GM19452 (cell line): ENCODE measurements around the gene ARHGAP33.

Source experiments
- ATAC-seq: cut with Tn5 transposase; IDR thresholded peaks from one replicate; pipeline ENCODE4 v1.9.1; 2021; ENCODE audit not compliant: unreplicated experiment

ARHGAP33 gene

GRCh38 chr19:35739275-35740107 lies 35.9 kb upstream of the ARHGAP33 start:
- no peak for ATAC-seq

- no peak for ATAC-seq
Measured at GRCh38 chr19:35740108-35740422, 35.3 kb upstream of the ARHGAP33 start.

- peak; percentile 59 for ATAC-seq
Measured at GRCh38 chr19:35740423-35741202, 34.8 kb upstream of the ARHGAP33 start.

GRCh38 chr19:35741203-35741515 lies 34.2 kb upstream of the ARHGAP33 start:
- ATAC-seq: no peak

GRCh38 chr19:35742121-35742724 lies 33.1 kb upstream of the ARHGAP33 start, which contains the start of gene IGFLR1:
Gene IGFLR1 (minus strand): TSS chr19:35742452. CDS start chr19:35741180, 1,272 bp downstream.
- no peak for ATAC-seq

GRCh38 chr19:35743640-35744429 lies 31.5 kb upstream of the ARHGAP33 start:
- no peak for ATAC-seq

GRCh38 chr19:35744430-35745327 lies 30.7 kb upstream of the ARHGAP33 start:
- ATAC-seq: peak; percentile 30

GRCh38 chr19:35745328-35746086 lies 29.9 kb upstream of the ARHGAP33 start, which contains the start of the genes PSENEN and U2AF1L4:
Gene PSENEN (plus strand): TSS chr19:35745651. CDS start chr19:35745931, 280 bp downstream.
Gene U2AF1L4 (minus strand): TSS chr19:35745418. CDS start chr19:35745391, 27 bp downstream.
- peak; percentile 41 for ATAC-seq

DNA sequence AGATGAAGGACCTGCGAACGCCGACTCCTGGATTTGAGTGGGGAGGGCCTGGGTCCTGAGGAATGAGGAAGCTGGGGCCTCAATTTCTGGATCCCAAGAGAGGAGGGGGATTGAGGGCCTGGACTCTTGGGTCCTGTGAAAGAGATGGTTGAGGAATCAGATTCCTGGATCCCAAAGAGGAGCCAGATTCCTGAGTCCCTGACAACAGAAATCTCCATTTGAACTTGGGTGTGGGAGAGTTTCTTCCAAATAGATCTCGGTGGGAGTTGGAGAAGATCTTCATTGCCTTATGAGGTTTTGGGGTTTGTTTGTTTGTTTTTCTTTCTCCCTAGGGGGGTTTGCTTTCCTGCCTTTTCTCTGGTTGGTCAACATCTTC lies 29.3 kb upstream of the ARHGAP33 start:
- no peak for ATAC-seq

GRCh38 chr19:35746531-35746930 lies 28.8 kb upstream of the ARHGAP33 start:
- ATAC-seq: no peak

GRCh38 chr19:35748106-35749020 lies 27.0 kb upstream of the ARHGAP33 start, which contains the start of gene LIN37:
Gene LIN37 (plus strand): TSS chr19:35748576. CDS start chr19:35748725, 149 bp downstream.
- peak; percentile 59 for ATAC-seq

GRCh38 chr19:35750167-35750566 lies 25.2 kb upstream of the ARHGAP33 start:
- no peak for ATAC-seq

DNA sequence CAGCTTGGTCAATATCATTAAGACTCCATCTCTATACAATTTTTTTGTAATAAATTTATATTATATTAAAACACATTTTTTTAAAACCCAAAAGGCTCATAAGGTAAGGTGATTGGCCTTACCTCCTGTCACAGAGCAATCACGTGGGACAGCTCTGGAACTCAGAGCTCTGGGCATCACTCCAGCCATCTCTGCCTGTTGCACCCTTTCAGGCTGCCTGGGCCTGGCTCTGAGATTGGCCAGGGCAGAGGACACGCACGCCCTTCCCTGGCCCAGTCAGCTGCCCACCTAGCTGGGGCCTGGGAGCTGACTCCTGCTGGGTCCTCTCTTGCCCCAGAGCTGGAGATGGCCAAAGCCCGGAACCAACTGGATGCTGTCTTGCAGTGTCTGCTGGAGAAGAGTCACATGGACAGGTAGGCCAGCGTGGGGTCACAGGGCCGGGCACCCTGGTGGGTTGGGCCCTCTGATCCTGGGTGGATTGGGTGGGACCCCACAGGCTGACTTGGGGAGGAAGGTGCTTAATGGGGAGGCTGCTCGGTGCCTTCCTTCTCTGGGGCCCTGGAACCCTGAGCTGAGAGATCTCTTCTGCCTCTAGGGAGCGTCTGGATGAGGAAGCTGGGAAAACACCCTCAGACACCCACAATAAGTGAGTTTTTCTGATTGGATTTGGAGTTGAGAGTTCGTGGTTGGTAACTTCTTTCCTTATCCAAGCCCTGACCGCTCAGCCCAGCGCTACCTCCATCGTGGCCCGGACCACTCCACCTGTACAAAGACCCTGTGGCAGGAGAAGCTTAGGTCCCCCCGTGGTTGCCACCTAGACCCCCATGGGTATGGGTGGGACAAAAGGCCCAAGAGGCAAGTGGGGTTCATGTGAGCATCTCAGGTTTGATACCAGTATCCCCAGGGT lies 23.3 kb upstream of the ARHGAP33 start:
- no peak for ATAC-seq

GRCh38 chr19:35752746-35753350 lies 22.5 kb upstream of the ARHGAP33 start:
- no peak for ATAC-seq

DNA sequence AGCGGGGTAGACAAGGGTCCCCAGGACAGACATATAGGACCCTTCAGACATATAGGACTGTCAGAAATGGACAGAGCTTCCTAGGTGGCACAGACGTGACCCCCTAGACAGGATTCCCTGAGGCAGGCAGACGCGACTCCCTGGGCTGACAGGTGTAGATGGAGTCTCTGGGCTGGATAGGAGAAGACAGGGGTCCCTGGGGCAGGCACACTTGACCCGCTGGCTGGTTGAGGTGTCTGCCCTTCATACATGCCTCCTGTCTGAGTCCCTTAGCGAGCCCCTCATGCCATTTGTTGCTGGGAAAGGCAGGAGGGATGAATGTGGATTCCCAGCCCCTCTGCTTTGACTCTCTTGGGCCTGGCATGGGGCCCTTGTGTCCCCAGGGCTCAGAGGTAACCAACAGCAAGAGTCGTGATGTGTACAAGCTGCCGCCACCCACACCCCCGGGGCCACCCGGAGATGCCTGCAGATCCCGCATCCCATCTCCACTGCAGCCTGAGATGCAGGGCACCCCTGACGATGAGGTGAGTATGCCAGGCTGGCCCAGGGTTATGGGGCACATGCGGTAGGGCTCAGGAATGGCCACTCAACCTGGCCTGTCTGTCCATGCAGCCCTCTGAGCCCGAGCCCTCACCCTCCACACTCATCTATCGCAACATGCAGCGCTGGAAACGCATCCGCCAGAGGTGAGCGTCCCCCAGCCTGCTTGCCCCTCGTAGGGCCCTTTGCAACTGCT lies 21.6 kb upstream of the ARHGAP33 start:
- ATAC-seq: no peak
